PC-9 (cell line): Measurements from ENCODE around the gene ACOT12. TPM values are rescaled to one million over a fixed set of nuclear protein-coding genes. Genes with fewer than 3 reads are reported as not detected.

ENCODE experiments used
- Bru-seq: library from RNA; stranded (reverse); fragments of 400-500 nt; gene quantifications from one replicate; lab custom pipeline; 2021; lab: Mats Ljungman, UMichigan
- BruChase-seq, 2 experiments: library from RNA; stranded (reverse); fragments of 400-500 nt; gene quantifications; one replicate each; lab custom pipeline; 2021; lab: Mats Ljungman, UMichigan
- BruUV-seq: library from RNA; stranded (reverse); fragments of 400-500 nt; replicated peaks from 2 replicates; lab custom pipeline; 2021; lab: Mats Ljungman, UMichigan
- CTCF ChIA-PET: fragments of 300-600 bp; sonication (Branson Sonifier 250); formaldehyde crosslinking; loops from one replicate; lab custom pipeline; 2022; ENCODE audit warnings: antibody characterized with exemption; lab: Charles Lee
- POLR2A ChIA-PET: fragments of 300-600 bp; sonication (Branson Sonifier 250); formaldehyde crosslinking; loops from one replicate; lab custom pipeline; 2022; ENCODE audit warnings: antibody characterized with exemption; ENCODE audit not compliant: unreplicated experiment; lab: Charles Lee
- DNase-seq, 2 experiments: peaks; one replicate each; pipeline versions ENCODE4 v3.0.0 to v3.0.0-alpha.2; 2015 to 2022; ENCODE audit warnings: mixed read lengths in 1 of 2
- H2AFZ ChIP-seq: fragments of 200-600 bp; sonication (generic); 2 replicates; pipeline ENCODE4 v1.8.1; 2017; ENCODE audit warnings: antibody characterized with exemption
- H3F3A ChIP-seq: fragments of 200-600 bp; sonication (generic); 2 replicates; pipeline ENCODE4 v1.8.1; 2017; ENCODE audit warnings: antibody characterized with exemption, mild to moderate bottlenecking, low read depth; ENCODE audit not compliant: insufficient read depth
- H3K27ac ChIP-seq: fragments of 200-600 bp; sonication (generic); 2 replicates; pipeline ENCODE4 v1.6.1; 2016; ENCODE audit warnings: mixed run types
- H3K27me3 ChIP-seq: fragments of 200-600 bp; sonication (generic); 2 replicates; pipeline ENCODE4 v1.6.1; 2016; ENCODE audit warnings: low read depth, mixed run types; ENCODE audit not compliant: insufficient read depth
- H3K36me3 ChIP-seq: fragments of 200-600 bp; sonication (generic); 2 replicates; pipeline ENCODE4 v1.6.1; 2016; ENCODE audit warnings: low read depth, mixed run types
- H3K4me1 ChIP-seq: fragments of 200-600 bp; sonication (generic); replicated peaks from 2 replicates; pipeline ENCODE4 v1.6.1; 2016; ENCODE audit warnings: mixed run types; ENCODE audit not compliant: insufficient read depth
- H3K4me2 ChIP-seq: fragments of 200-600 bp; sonication (generic); 2 replicates; pipeline ENCODE4 v1.6.1; 2017; ENCODE audit warnings: mixed run types
- H3K4me3 ChIP-seq: fragments of 200-600 bp; sonication (generic); 2 replicates; pipeline ENCODE4 v1.6.1; 2016; ENCODE audit warnings: mixed run types
- H3K79me2 ChIP-seq: fragments of 200-600 bp; sonication (generic); 2 replicates; pipeline ENCODE4 v1.6.1; 2017; ENCODE audit warnings: low read depth, mixed run types
- H3K9me2 ChIP-seq: fragments of 200-600 bp; sonication (generic); 2 replicates; pipeline ENCODE4 v1.8.1; 2017; ENCODE audit warnings: mild to moderate bottlenecking; ENCODE audit not compliant: insufficient read depth
- H3K9me3 ChIP-seq: fragments of 200-600 bp; sonication (generic); 2 replicates; pipeline ENCODE4 v1.8.1; 2016; ENCODE audit warnings: low read depth; ENCODE audit not compliant: insufficient read depth
- H4K20me1 ChIP-seq: fragments of 200-600 bp; sonication (generic); 2 replicates; pipeline ENCODE4 v1.8.1; 2017; ENCODE audit not compliant: insufficient read depth
- EZH2 ChIP-seq: fragments of 200-600 bp; sonication (generic); IDR thresholded peaks from 2 replicates; pipeline ENCODE4 v1.8.0; 2017; ENCODE audit warnings: antibody characterized with exemption, low read depth
- intact Hi-C: fragments of 100-400 bp; cut with micrococcal nuclease; formaldehyde crosslinking; loops from one replicate; pipeline ENCODE4 v1.10.0; 2022; ENCODE audit not compliant: unreplicated experiment
- long read RNA-seq: library from polyadenylated mRNA; stranded (forward); transcript quantifications from one replicate; pipeline ENCODE4 v2.0.0, GENCODE V29; 2022
- total RNA-seq: library from RNA; stranded (reverse); gene quantifications from 2 replicates; pipeline ENCODE4 v1.2.3, GENCODE V29; 2021
- TF ChIP-seq, protein P1 (sequence below): fragments of 200-600 bp; sonication (generic); conservative IDR thresholded peaks from 2 replicates; pipeline ENCODE4 v1.6.1; 2017; ENCODE audit warnings: mixed run types, antibody characterized with exemption, mild to moderate bottlenecking, moderate library complexity

ACOT12 gene
- total RNA-seq, result not detected in 2 replicates
- Bru-seq, nascent RNA, result percentile 4 among the genes with signal in this experiment
- percentile 15 among the genes with signal in this experiment for BruChase-seq, experiment 1, labeled RNA remaining after a 2-hour chase
- BruChase-seq, experiment 2, labeled RNA remaining after a 6-hour chase, result percentile 3 among the genes with signal in this experiment
- long read RNA-seq, result 0 reads

DNA sequence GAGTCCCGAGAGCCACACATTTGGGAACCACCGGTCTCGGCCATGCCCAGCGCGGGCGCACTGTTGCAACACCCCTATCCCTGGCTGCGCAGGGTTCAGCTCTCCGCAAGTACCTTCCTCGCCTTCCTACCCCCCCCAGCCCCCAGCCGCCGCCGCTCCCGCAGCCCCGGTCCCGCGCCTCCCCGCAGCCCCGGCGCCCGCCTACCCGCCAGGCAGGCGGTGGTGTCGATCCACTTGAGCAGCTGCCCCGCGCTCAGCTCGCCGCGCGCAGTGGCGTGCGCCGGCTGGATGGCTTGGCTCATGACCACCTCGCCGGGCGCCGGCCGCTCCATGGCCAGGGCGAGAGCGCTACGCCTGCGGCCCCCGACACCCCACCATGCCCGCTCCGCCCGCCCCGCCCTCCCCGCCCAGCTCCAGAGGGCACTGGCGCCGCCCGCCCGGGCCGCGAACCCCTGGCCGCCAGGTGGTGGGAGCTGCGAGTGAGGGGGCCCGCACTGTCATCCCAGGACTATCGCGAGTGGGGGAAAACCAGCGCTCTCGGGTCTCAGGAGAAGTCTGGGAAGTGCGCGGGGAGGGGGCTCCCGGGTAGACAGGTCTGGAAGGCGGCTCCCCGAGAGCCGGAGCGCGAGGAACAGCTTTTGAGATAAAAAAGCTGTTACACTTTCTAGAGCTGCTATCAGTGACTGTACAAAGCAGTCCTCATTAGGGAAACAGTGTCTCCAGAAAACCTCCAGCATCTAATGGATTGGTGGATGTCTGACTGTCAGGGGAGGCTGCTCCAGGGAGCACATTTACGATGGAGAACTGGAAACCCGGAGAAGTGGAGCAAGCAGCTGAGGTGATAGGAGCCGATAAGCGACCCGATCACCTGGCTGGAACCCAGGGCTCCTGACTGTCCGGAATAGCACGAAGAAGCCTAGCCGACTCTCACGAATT is at the start of gene ACOT12:
Gene ACOT12, minus strand, starts transcription at position 352 of the 936 bp plus-strand sequence. Its CDS starts 20 bp downstream, at position 332.
- TF ChIP-seq, protein P1, sequence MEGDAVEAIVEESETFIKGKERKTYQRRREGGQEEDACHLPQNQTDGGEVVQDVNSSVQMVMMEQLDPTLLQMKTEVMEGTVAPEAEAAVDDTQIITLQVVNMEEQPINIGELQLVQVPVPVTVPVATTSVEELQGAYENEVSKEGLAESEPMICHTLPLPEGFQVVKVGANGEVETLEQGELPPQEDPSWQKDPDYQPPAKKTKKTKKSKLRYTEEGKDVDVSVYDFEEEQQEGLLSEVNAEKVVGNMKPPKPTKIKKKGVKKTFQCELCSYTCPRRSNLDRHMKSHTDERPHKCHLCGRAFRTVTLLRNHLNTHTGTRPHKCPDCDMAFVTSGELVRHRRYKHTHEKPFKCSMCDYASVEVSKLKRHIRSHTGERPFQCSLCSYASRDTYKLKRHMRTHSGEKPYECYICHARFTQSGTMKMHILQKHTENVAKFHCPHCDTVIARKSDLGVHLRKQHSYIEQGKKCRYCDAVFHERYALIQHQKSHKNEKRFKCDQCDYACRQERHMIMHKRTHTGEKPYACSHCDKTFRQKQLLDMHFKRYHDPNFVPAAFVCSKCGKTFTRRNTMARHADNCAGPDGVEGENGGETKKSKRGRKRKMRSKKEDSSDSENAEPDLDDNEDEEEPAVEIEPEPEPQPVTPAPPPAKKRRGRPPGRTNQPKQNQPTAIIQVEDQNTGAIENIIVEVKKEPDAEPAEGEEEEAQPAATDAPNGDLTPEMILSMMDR, result no peak
- no peak for TF ChIP-seq EZH2
- Histone ChIP-seq H2AFZ (no peak within 1 kb of the TSS), H3K36me3 (no peaks in the 10 kb centered on the region), H3K4me1 (no peaks in the 10 kb centered on the region), H3F3A (no peaks in the 10 kb centered on the region), H4K20me1 (no peaks in the 10 kb centered on the region), H3K4me2 (no peak within 1 kb of the TSS), H3K4me3 (no peak within 1 kb of the TSS), H3K27me3 (no peaks in the 10 kb centered on the region), H3K9me3 (no peaks in the 10 kb centered on the region), H3K79me2 (no peaks in the 10 kb centered on the region), H3K9me2 (no peaks in the 10 kb centered on the region), H3K27ac (no peak within 1 kb of the TSS)
- no peak for DNase-seq
- POLR2A ChIA-PET, result no interaction called here
- intact Hi-C loops, result no loop called here
- CTCF ChIA-PET, result no interaction called here
- BruUV-seq, result no TSS peak

DNA sequence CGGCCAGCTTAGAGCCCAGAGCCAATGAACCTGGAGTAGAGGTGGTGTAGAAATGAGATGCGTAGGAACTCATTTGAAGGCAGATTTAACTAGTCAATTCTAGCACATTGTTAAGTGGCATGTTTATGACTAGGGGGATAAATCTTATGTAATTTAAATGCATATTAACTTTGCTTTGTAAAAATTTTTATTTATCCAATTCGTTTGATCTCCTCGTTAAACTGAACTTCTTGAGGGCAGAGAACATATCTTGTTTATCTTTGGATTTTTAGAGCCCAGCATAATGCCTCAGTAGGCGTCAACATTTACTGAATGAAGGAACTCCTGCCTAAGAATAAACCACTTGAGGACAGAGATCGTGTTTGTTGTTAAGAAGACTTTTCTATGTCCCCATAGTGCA is 41.1 kb upstream of the ACOT12 start:
- Histone ChIP-seq H3K9me2 (no peaks in the 10 kb centered on the region), H3K4me2 (no peak overlapping the region), H3K79me2 (no peaks in the 10 kb centered on the region), H3K4me3 (no peak overlapping the region), H4K20me1 (no peaks in the 10 kb centered on the region), H3F3A (no peaks in the 10 kb centered on the region), H3K27ac (no peak overlapping the region), H3K4me1 (no peaks in the 10 kb centered on the region), H2AFZ (no peak overlapping the region), H3K9me3 (no peaks in the 10 kb centered on the region), H3K27me3 (no peaks in the 10 kb centered on the region), H3K36me3 (no peaks in the 10 kb centered on the region)
- CTCF ChIA-PET, result no interaction called here
- no peak for DNase-seq
- no peak for TF ChIP-seq EZH2
- TF ChIP-seq, protein P1, result no peak
- no TSS peak for BruUV-seq
- intact Hi-C loops, result no loop called here
- POLR2A ChIA-PET, result no interaction called here

DNA sequence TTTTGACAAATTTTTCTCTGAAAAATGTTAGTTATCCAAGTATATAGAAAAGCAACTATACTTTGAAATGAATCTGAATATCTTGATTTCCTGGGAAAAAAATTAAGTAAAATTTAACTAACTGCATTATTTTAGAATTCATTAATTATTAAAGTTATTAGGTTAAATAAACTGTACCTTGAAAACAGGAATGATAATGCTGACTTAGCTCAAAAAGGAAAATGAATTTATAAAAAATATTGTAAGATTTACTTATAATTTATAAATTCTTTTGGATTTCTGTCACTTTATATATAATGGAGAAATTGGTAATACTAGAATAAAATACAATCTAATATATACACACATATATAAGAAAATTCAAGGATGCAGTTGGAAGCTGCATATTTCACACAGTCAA is 36.1 kb upstream of the ACOT12 start:
- Histone ChIP-seq H2AFZ (no peak overlapping the region), H3K36me3 (no peaks in the 10 kb centered on the region), H3K27ac (no peak overlapping the region), H3K27me3 (no peaks in the 10 kb centered on the region), H3K4me3 (no peak overlapping the region), H3K9me3 (no peaks in the 10 kb centered on the region), H3K4me2 (no peak overlapping the region), H3K4me1 (peaks cover 14% of the 10 kb centered on the region), H3K79me2 (no peaks in the 10 kb centered on the region), H4K20me1 (no peaks in the 10 kb centered on the region), H3K9me2 (no peaks in the 10 kb centered on the region), H3F3A (no peaks in the 10 kb centered on the region)
- ChIA-PET CTCF (no interaction called here), POLR2A (no interaction called here)
- no peak for DNase-seq
- BruUV-seq, result no TSS peak
- intact Hi-C loops, result loop anchor here (5.0 kb wide), 2 partner anchors 77 to 322 kb away; partner anchors contain the start of gene SSBP2
- TF ChIP-seq, protein P1, result no peak
- TF ChIP-seq EZH2, result no peak
